MG63 (cell line): ENCODE results near the gene KREMEN2. TPM values are rescaled to one million over a fixed set of nuclear protein-coding genes. Genes with fewer than 3 reads are reported as not detected.

ENCODE experiments used
- total RNA-seq: library from RNA; depleted of rRNA; stranded (reverse); fragments of >200 nt; shearing (Covaris generic); gene quantifications from 2 replicates; pipeline ENCODE4 v1.2.3, GENCODE V29; 2014; ENCODE audit warnings: low replicate concordance; rRNA removed

The KREMEN2 gene
- total RNA-seq, 1 experiment from 2014 or later: 0.26 TPM

Other genes starting within 250 kb of the KREMEN2 start
- gene PRSS27, start 244.1 kb upstream of the KREMEN2 start, total RNA-seq: 0.22 and 1.7 TPM in 2 replicates
- gene SRRM2, start 211.6 kb upstream of the KREMEN2 start, total RNA-seq: 11.2 and 21.1 TPM in 2 replicates
- gene ELOB, start 187.0 kb upstream of the KREMEN2 start, total RNA-seq: 309 and 3,594 TPM in 2 replicates
- not detected in 2 replicates for gene PRSS33, start 176.7 kb upstream of the KREMEN2 start, total RNA-seq
- not detected in 2 replicates for gene PRSS41, start 165.8 kb upstream of the KREMEN2 start, total RNA-seq
- 5.8 and 11.9 TPM in 2 replicates for gene PRSS21, start 147.0 kb upstream of the KREMEN2 start, total RNA-seq
- gene ZG16B, start 134.0 kb upstream of the KREMEN2 start, total RNA-seq: 2.7 TPM in 1 of 2 replicates, not detected in the other
- gene PRSS22, start 106.1 kb upstream of the KREMEN2 start, total RNA-seq: not detected in 2 replicates
- 176 and 179 TPM in 2 replicates for gene FLYWCH2, start 81.1 kb upstream of the KREMEN2 start, total RNA-seq
- 112 and 126 TPM in 2 replicates for gene FLYWCH1, start 52.3 kb upstream of the KREMEN2 start, total RNA-seq
- gene PAQR4, start 5.1 kb downstream of the KREMEN2 start, total RNA-seq: 23.5 and 38.1 TPM in 2 replicates
- 12.0 and 30.3 TPM in 2 replicates for gene PKMYT1, start 16.2 kb downstream of the KREMEN2 start, total RNA-seq
- gene CLDN9, start 48.6 kb downstream of the KREMEN2 start, total RNA-seq: not detected in 2 replicates
- gene CLDN6, start 53.9 kb downstream of the KREMEN2 start, total RNA-seq: not detected in 2 replicates
- gene TNFRSF12A, start 56.1 kb downstream of the KREMEN2 start, total RNA-seq: 541 and 602 TPM in 2 replicates
- gene HCFC1R1, start 59.7 kb downstream of the KREMEN2 start, total RNA-seq: 2.9 and 60.7 TPM in 2 replicates
- 63.2 and 118 TPM in 2 replicates for gene THOC6, start 59.8 kb downstream of the KREMEN2 start, total RNA-seq
- gene BICDL2, start 72.7 kb downstream of the KREMEN2 start, total RNA-seq: not detected in 2 replicates
- not detected in 2 replicates for gene MMP25, start 82.3 kb downstream of the KREMEN2 start, total RNA-seq
- 4.4 and 11.5 TPM in 2 replicates for gene IL32, start 101.4 kb downstream of the KREMEN2 start, total RNA-seq
- not detected in 2 replicates for gene ZSCAN10, start 135.0 kb downstream of the KREMEN2 start, total RNA-seq
- 15.5 and 22.6 TPM in 2 replicates for gene ZNF205, start 148.3 kb downstream of the KREMEN2 start, total RNA-seq
- gene ZNF213, start 170.8 kb downstream of the KREMEN2 start, total RNA-seq: 2.8 and 11.9 TPM in 2 replicates
- gene OR1F1, start 223.9 kb downstream of the KREMEN2 start, total RNA-seq: not detected in 2 replicates